SHP77 (cell line): Measurements from ENCODE around the gene IGLON5.

Source experiments
- DNase-seq, 2 experiments: peaks; one replicate each; lab custom pipeline; 2025; lab: John Stamatoyannopoulos, UW

The IGLON5 gene

DNA sequence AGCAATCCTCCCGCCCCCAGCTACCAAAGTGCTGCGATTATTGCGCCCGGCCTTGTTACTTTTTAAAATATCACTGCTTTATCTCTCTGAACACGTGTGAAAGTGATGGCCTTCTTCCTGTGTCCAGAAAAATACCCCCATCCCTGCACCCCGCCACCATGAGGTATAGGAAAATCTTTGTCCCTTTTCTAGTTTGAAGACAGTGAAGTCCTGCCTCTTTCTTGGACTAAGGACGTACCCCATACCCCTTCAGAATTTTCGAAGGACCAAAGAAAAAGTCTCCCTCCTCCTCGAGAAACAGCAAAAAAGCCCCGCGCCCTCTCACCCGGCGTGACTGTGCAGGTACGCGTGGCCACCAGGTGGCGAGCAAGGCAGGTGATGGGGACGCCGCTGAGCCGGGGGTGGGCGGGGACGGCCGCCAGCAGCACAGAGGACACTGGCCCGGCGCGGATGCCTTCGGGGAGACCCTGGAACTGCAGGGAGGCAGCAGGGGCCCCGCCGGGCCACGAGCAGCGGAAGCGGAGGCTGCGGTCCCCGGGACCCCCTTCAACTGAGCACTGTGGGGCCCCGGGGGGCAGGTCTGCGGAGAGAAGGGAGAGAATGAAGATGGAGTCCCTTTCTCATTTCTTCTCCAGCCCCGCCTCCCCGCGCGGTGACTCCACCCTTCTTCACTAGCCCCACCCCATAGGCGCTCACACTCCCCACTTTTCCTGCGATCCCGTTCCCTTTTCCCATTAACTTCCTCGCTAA lies 27.3 kb downstream of the IGLON5 start:
- DNase-seq, result peak; percentile 50 to 73

DNA sequence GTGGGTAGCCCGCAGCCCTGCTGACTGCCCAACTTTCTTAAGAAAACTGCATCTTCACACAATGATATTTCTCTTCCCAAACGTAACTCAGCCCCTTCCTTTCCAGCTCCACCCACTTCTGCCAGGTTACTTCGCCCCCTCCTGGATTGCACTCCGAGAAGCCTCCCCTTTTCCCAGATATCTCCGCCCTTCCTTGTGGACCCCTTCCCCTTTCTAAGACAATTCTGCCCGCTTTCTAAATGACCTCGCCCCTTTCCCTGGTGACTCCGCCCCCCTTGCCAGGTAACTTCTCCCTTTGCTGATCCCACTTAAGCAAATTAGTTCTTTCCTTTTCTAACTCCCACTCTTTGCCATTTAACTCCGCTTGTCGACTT lies 27.9 kb downstream of the IGLON5 start:
- DNase-seq, result no peak

GRCh38 chr19:51339687-51340656 lies 28.5 kb downstream of the IGLON5 start:
- DNase-seq, result peak; percentile 84 to 89

- no peak for DNase-seq
These were observed 29.6 kb downstream of the IGLON5 start for GRCh38 chr19:51341066-51341465.

- no peak for DNase-seq
These were observed 30.6 kb downstream of the IGLON5 start, which contains the start of gene VSIG10L for GRCh38 chr19:51341976-51342580. Gene VSIG10L, minus strand, starts transcription at chr19:51342139. Its CDS starts 15 bp downstream, at chr19:51342124.

DNA sequence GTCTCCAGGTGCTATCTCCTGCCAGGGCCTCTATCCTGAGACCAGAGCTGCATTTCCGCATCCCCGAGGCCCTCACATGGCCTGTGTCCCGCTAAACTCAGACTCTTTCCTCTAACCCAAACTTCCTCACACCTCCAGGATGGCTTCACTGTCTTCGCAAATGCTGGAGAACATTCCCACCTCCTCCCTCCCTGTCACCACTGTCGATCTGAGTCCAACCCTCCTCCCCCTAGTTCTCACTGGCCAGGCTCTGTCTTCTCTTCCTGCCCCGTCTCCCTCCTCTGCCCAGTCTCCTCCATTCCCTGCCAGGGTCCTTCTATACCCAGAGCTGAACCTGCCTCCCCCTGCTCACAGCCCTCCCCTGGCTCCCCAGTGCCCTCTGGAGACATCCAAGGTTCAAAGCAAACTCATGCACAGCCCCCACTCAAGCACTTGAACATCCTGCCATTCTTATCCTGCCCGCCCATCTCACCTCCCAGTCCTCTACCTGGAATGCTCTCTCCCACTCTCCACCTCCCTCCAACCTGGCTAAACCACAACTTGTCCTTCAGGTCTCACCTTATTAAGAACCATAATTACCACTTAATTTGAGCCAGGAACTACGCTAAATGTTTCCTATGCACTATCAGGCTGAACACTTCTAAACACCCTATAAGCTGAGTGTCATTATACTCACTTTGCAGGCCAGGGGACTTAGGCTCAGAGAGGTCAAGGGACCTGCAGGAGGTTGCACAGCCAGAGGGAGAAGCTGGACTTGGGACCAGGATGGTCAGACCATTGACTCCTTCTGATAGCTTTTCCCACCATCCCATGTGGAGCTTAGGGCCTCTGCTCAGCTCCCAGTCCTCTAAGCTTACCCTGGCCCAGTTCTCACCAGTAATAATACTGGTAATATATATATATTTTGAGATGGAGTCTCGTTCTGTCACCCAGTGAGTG lies 31.5 kb downstream of the IGLON5 start:
- no peak for DNase-seq

DNA sequence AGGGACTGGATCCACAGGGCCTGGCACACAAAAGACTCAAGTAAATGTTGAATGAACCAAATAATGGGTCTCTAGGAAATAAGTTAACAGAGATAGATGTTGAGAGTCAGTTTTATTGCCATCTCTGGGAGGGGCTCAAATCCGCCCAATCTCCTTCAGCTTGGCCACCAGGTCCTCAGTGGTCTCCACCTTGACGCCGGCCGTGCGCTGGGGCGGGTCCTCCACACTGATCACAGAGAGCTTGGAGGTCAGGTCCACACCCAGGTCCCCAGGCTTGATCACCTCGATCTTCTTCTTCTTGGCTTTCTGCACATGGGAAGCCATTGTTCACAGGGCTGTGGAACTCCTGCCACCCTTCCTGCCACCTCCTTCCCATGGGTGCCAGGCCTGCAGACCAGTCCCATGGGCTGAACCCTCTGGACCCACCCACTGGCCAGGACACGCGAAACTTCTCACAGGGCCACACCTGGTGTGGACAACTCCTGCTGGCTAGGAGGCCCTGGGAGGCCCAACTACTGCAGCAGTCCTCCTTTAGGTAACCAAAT lies 33.7 kb downstream of the IGLON5 start:
- no peak for DNase-seq

GRCh38 chr19:51346742-51347141 lies 35.3 kb downstream of the IGLON5 start:
- no peak for DNase-seq

GRCh38 chr19:51347209-51347928 lies 35.9 kb downstream of the IGLON5 start:
- DNase-seq, result no peak

GRCh38 chr19:51351266-51351990 lies 40.0 kb downstream of the IGLON5 start:
- no peak for DNase-seq

DNA sequence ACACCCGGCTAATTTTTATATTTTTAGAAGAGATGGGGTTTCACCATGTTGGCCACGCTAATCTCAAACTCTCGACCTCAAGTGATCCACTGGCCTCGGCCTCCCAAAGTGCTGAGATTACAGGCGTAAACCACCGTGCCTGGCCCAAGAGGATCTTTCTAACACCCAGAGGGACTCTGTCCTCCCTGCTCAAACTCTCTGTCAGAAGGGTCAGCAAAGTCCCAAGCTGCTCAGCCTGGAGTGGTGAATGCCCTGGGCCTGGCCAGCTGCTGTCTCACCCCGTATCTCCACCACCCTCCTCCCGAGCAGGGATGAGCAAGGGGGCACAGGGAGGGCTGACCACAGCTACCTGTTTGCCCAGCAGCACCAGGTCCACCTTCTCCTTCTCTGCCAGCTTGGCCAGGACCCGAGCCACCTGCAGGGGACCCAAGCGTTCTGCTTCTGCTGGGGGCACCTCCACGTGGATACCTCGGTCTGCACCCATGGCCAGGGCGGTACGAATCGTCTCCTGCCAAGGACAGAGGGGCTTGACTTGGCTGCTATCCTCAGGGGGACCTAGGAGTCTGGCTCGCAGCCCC lies 41.4 kb downstream of the IGLON5 start:
- no peak for DNase-seq

DNA sequence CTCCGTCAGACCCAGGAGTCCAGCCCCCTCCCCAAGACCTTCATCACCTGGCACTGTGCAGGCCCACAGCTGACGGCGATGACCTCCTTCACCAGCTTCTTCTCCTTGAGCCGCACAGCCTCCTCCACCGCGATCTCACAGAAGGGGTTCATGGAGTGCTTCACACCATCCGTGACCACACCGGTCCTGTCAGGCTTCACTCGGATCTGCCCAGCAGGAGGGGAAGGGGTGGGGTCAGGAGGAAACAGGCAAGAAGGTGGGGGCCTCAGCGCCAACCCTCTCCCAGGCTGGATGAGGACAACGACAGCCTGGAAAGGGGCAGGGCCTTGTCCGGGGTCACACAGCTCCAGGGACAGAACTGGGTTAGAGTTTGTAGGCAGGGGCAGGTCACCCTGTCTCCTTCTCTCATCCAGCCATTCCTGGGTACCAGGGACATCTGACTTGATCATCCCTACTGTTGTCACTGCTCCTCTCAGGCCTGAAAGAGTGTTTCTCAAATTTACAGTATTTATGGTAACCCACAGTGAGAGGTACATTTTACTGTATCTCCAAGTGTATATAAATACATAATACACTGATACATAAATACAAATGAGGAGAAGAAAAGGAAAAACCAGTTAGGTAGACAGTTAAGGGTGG lies 42.8 kb downstream of the IGLON5 start:
- no peak for DNase-seq

GRCh38 chr19:51354742-51355148 lies 43.3 kb downstream of the IGLON5 start:
- no peak for DNase-seq

- no peak for DNase-seq
These were observed 44.8 kb downstream of the IGLON5 start for GRCh38 chr19:51356159-51356801.

DNA sequence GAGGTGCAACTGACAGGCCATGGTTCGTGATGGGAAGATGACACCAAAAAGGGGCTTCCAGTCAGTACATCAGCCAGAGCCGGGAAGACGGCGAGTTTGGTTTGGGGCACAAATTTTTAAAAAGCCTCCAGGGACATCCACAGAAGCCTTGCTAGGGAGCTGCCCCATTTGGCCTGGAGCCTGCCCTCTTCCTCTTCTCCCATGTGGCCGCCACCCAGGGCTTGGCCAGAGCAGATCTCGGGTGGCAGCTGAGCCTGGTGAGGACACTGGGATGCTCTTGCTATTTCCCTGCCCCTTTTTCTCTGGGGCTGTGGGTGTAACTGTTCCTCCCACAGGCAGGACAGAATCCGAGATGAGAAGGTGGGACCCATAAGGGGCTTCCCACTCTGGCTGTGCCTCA lies 46.5 kb downstream of the IGLON5 start:
- no peak for DNase-seq

GRCh38 chr19:51359294-51359693 lies 47.9 kb downstream of the IGLON5 start:
- DNase-seq, result no peak

GRCh38 chr19:51361239-51361638 lies 49.8 kb downstream of the IGLON5 start:
- DNase-seq, result no peak
